HepG2 (cell line): ENCODE data around the gene FBXO2. TPM values are rescaled to one million over a fixed set of nuclear protein-coding genes. Genes with fewer than 3 reads are reported as not detected.

Experiments
- ATAC-seq: fragments of 200-7000 bp; cut with Tn5 transposase; 3 replicates; pipeline ENCODE4 v1.9.1; 2020; ENCODE audit warnings: mild to moderate bottlenecking, moderate library complexity
- BruUV-seq: library from RNA; stranded (reverse); fragments of 400-500 nt; replicated peaks from 2 replicates; lab custom pipeline; 2021; lab: Mats Ljungman, UMichigan
- CTCF ChIA-PET: fragments of 300-600 bp; formaldehyde crosslinking; extraction: SDS; loops from one replicate; lab custom pipeline; 2021; ENCODE audit warnings: low total read pairs, inconsistent platforms, low intra/inter-chr PET ratio; lab: Yijun Ruan, JAX
- POLR2A ChIA-PET: fragments of 350-600 bp; sonication (Branson Sonifier 250); formaldehyde crosslinking; loops from one replicate; lab custom pipeline; 2020; ENCODE audit warnings: antibody characterized with exemption, inconsistent platforms; lab: Yijun Ruan, JAX
- DNase-seq: peaks from one replicate; pipeline ENCODE4 v3.0.0-alpha.2; 2015; ENCODE audit warnings: low spot score
- FAIRE-seq: peaks from 3 replicates; lab custom pipeline; 2011; peaks lifted over from hg19 to GRCh38; lab: Jason Lieb, UNC
- H2AFZ ChIP-seq: one replicate; pipeline ENCODE4 v1.6.1; 2011; ENCODE audit warnings: low read length, inconsistent platforms
- H3K27ac ChIP-seq: fragments of 300-600 bp; 3 replicates; pipeline ENCODE4 v1.8.0; 2011; ENCODE audit warnings: mixed run types, mild to moderate bottlenecking, mixed read lengths, low read length, inconsistent platforms; ENCODE audit not compliant: insufficient read depth; ENCODE audit errors: extremely low read length
- H3K27me3 ChIP-seq, 2 experiments: fragments of 200-600 bp in 1 of 2; 2 replicates in 1 of 2; 3 replicates in 1 of 2; pipeline versions ENCODE4 v1.6.0 to v1.8.0; 2011; ENCODE audit warnings: low read length in 2 of 2, mild to moderate bottlenecking in 2 of 2, moderate library complexity in 2 of 2, inconsistent platforms in 1 of 2; ENCODE audit not compliant: insufficient read depth in 2 of 2, control insufficient read depth in 1 of 2
- H3K36me3 ChIP-seq, 2 experiments: fragments of 200-600 bp in 1 of 2; replicated peaks in 1 of 2; 2 replicates in 1 of 2; 3 replicates in 1 of 2; pipeline versions ENCODE4 v1.5.1 to v1.8.0; 2011; ENCODE audit warnings: low read length in 2 of 2, inconsistent platforms in 1 of 2; ENCODE audit not compliant: insufficient read depth in 2 of 2, control insufficient read depth in 1 of 2
- H3K4me1 ChIP-seq: 2 replicates; pipeline ENCODE4 v1.5.1; 2012; ENCODE audit warnings: low read length, inconsistent platforms; ENCODE audit not compliant: insufficient read depth
- H3K4me2 ChIP-seq: 2 replicates; pipeline ENCODE4 v1.6.0; 2011; ENCODE audit warnings: low read depth, low read length, inconsistent platforms
- H3K4me3 ChIP-seq, 3 experiments: fragments of 200-600 bp in 1 of 3; sonication (generic), shearing (Covaris generic) in 1 of 3; replicated peaks in 1 of 3; 2 replicates each; pipeline ENCODE4 v1.5.1; 2011 to 2016; ENCODE audit warnings: low read length in 3 of 3, inconsistent platforms in 2 of 3, low read depth in 2 of 3, mild to moderate bottlenecking in 2 of 3, control low read depth in 1 of 3, mixed read lengths in 1 of 3; ENCODE audit not compliant: insufficient read depth in 1 of 3
- H3K79me2 ChIP-seq: one replicate; pipeline ENCODE4 v1.6.1; 2011; ENCODE audit warnings: low read length, inconsistent platforms; ENCODE audit not compliant: insufficient read depth
- H3K9ac ChIP-seq: 2 replicates; pipeline ENCODE4 v1.6.0; 2011; ENCODE audit warnings: mild to moderate bottlenecking, low read depth, low read length, inconsistent platforms; ENCODE audit not compliant: insufficient read depth
- H3K9me3 ChIP-seq: 2 replicates; pipeline ENCODE4 v1.5.1; 2012; ENCODE audit warnings: mild to moderate bottlenecking, low read length
- H4K20me1 ChIP-seq: 2 replicates; pipeline ENCODE4 v1.6.0; 2011; ENCODE audit warnings: inconsistent platforms, mild to moderate bottlenecking, low read length, moderate library complexity; ENCODE audit not compliant: insufficient read depth
- AGO2 ChIP-seq: fragments of 200-400 bp; formaldehyde crosslinking; optimal IDR thresholded peaks from 2 replicates; pipeline ENCODE3; 2017; ENCODE audit warnings: mild to moderate bottlenecking, low read depth, low read length, moderate library complexity
- DMAP1 ChIP-seq: IDR thresholded peaks from 2 replicates; pipeline ENCODE4 v1.6.1; 2016
- FOXM1 ChIP-seq: sonication (generic); formaldehyde crosslinking; IDR thresholded peaks from 2 replicates; pipeline ENCODE4 v1.5.0; 2020; ENCODE audit warnings: missing genetic modification reagents
- GATAD2A ChIP-seq: IDR thresholded peaks from 2 replicates; pipeline ENCODE4 v1.6.1; 2016
- HMGA1 ChIP-seq: sonication (generic); formaldehyde crosslinking; conservative IDR thresholded peaks from 2 replicates; pipeline ENCODE4 v1.4.0; 2020; ENCODE audit warnings: missing genetic modification reagents
- HNRNPL ChIP-seq: fragments of 200-400 bp; formaldehyde crosslinking; IDR thresholded peaks from 2 replicates; pipeline ENCODE4 v1.6.1; 2017; ENCODE audit warnings: mild to moderate bottlenecking, low read depth, low read length
- MAFF ChIP-seq: IDR thresholded peaks from 2 replicates; pipeline ENCODE4 v1.6.1; 2011; ENCODE audit warnings: low read depth, low read length, improper control_type of control experiment
- ONECUT2 ChIP-seq: sonication (generic); formaldehyde crosslinking; IDR thresholded peaks from 2 replicates; pipeline ENCODE4 v1.4.0; 2020; ENCODE audit warnings: missing genetic modification reagents
- ZIK1 ChIP-seq: sonication (generic); formaldehyde crosslinking; IDR thresholded peaks from 2 replicates; pipeline ENCODE4 v1.5.0; 2020; ENCODE audit warnings: mild to moderate bottlenecking, low read depth, missing genetic modification reagents, borderline replicate concordance
- ZNF260 ChIP-seq: sonication (generic); formaldehyde crosslinking; IDR thresholded peaks from 2 replicates; pipeline ENCODE4 v1.4.0; 2020; ENCODE audit warnings: missing genetic modification reagents, low read depth, mild to moderate bottlenecking, borderline replicate concordance
- ZNF660 ChIP-seq: sonication (generic); formaldehyde crosslinking; IDR thresholded peaks from 2 replicates; pipeline ENCODE4 v1.5.1; 2020; ENCODE audit warnings: mild to moderate bottlenecking, low read depth, missing genetic modification reagents, borderline replicate concordance
- ZNF7 ChIP-seq: IDR thresholded peaks from 2 replicates; pipeline ENCODE4 v1.6.1; 2016; ENCODE audit warnings: missing biosample characterization, missing genetic modification reagents
- WGBS: methylation state at CpG from one replicate; pipeline ENCODE4 v1.1.6; 2017; ENCODE audit warnings: low lambda C conversion rate; 5-methylcytosine and 5-hydroxymethylcytosine counted together
- in situ Hi-C: cut with HindIII; loops from 2 replicates; pipeline ENCODE4 v1.10.0; 2017; ENCODE audit warnings: low pct_unique_long_range_greater_than_20kb; ENCODE audit not compliant: extremely low pct_ligation_motif_present
- intact Hi-C: fragments of 100-400 bp; cut with micrococcal nuclease; formaldehyde crosslinking; loops from one replicate; pipeline ENCODE4 v1.10.0; 2022; ENCODE audit not compliant: unreplicated experiment
- polyA plus RNA-seq, 8 experiments: library from polyadenylated mRNA; depleted of rRNA in 3 of 8; stranded (reverse) in 7 of 8; unstranded in 1 of 8; fragments of >200 nt; fragmentation: Illumina TruSeq in 4 of 8; extraction: Trizol in 4 of 8; gene quantifications; 2 replicates each; pipeline versions ENCODE4 v1.2.1 to v1.2.3, GENCODE V29; 2011 to 2016; ENCODE audit warnings: low read depth in 4 of 8, missing spikeins in 1 of 8, mixed read lengths in 1 of 8; ENCODE audit not compliant: insufficient read depth in 1 of 8
- total RNA-seq, 5 experiments: library from RNA; depleted of rRNA; stranded (reverse); fragments of >200 nt; fragmentation: Illumina TruSeq; extraction: Trizol; gene quantifications; 2 replicates each; pipeline ENCODE4 v1.2.3, GENCODE V29; 2016; ENCODE audit warnings: low read depth in 1 of 5
- TF ChIP-seq, protein P1 (sequence below): IDR thresholded peaks from 2 replicates; pipeline ENCODE4 v1.4.0; 2020; ENCODE audit warnings: mild to moderate bottlenecking, missing genetic modification reagents

The FBXO2 gene
- total and polyA plus RNA-seq, 2 of the 13 experiments (the other 11 are each of a cell fraction or from before 2014, with no cell fraction given), result 79.3 to 112 TPM

DNA sequence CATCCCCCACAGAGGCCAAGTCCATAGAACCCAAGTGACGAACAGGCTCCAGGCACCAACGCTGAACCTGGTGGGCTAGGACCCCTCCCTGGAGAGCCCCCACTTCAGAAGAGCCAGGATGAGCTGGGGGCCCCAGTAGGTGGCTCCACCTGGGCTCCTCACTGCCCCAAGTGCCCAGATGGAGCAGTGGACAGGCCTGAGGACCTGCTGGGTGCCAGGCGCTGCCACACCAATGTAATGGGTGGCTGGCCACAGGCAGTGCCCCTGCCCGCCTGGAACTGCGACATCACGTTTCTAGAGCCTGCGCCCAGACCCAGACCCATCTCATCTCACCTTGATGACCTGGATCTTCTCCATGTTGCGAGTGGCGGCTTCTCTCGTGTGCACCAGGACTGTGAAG, 21.1 kb upstream of the FBXO2 start:
- CTCF ChIA-PET, result no interaction called here
- POLR2A ChIA-PET, result no interaction called here

DNA sequence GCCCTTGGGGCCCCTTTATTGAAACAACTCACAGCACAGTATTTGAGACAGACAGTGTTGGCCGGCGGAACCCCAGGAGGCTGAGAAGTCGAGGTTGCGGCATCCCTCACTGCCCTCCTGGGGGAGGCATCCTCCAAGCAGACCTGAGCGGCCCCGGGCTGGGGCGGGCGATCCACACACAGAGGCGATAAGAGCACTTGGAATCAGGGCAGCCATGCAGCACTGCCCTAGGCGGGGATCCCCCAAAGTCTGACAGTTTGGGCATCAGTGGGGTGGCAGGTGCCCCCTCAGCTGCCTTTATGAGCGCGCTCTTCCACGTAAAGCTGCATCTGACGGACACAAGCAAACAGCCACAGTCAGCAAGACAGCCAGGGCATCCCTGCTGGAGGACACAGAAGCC, 20.3 kb upstream of the FBXO2 start:
- DNase-seq (no peak), FAIRE-seq (no peak), ATAC-seq (no peak)
- Histone ChIP-seq H3K4me1 (peaks cover 34% of the 10 kb centered on the region), H3K36me3 (peaks cover 11 to 40% of the 10 kb centered on the region in 2 experiments), H2AFZ (no peak overlapping the region), H3K4me2 (no peak overlapping the region), H4K20me1 (no peaks in the 10 kb centered on the region), H3K27me3 (no peaks in the 10 kb centered on the region), H3K9me3 (no peaks in the 10 kb centered on the region), H3K9ac (no peak overlapping the region), H3K79me2 (no peaks in the 10 kb centered on the region), H3K4me3 (no peak overlapping the region), H3K27ac (no peak overlapping the region)
- WGBS, result 90% methylated on average over 2 of the region's 14 CpGs
- no TSS peak for BruUV-seq
- ChIA-PET POLR2A (no interaction called here), CTCF (no interaction called here)
- TF ChIP-seq HNRNPL (0 out of 2 replicates have a peak, but pooled peaks have one; percentile 22), ZNF7 (CRISPR knock-in tag) (no peak), AGO2 (peak; percentile 31), HMGA1 (CRISPR knock-in tag) (no peak), ZIK1 (CRISPR knock-in tag) (no peak), DMAP1 (CRISPR knock-in tag) (no peak), ZNF660 (CRISPR knock-in tag) (no peak), MAFF (no peak), ZNF260 (no peak)
- in situ Hi-C loops (no loop called here), intact Hi-C loops (no loop called here)

More for the DNA sequence above, 21.1 kb upstream of the FBXO2 start:
- no peak for FAIRE-seq
- no peak overlapping the region for H3K4me2 ChIP-seq
- H4K20me1 ChIP-seq, result no peaks in the 10 kb centered on the region
- ATAC-seq, result no peak
- in situ Hi-C loops (no loop called here), intact Hi-C loops (no loop called here)
- no peaks in the 10 kb centered on the region for H3K27me3 ChIP-seq
- peaks cover 11 to 40% of the 10 kb centered on the region in 2 experiments for H3K36me3 ChIP-seq
- no peaks in the 10 kb centered on the region for H3K9me3 ChIP-seq
- TF ChIP-seq FOXM1 (CRISPR knock-in tag), result no peak
- TF ChIP-seq ONECUT2, result no peak
- TF ChIP-seq GATAD2A, result no peak
- TF ChIP-seq, protein P1, sequence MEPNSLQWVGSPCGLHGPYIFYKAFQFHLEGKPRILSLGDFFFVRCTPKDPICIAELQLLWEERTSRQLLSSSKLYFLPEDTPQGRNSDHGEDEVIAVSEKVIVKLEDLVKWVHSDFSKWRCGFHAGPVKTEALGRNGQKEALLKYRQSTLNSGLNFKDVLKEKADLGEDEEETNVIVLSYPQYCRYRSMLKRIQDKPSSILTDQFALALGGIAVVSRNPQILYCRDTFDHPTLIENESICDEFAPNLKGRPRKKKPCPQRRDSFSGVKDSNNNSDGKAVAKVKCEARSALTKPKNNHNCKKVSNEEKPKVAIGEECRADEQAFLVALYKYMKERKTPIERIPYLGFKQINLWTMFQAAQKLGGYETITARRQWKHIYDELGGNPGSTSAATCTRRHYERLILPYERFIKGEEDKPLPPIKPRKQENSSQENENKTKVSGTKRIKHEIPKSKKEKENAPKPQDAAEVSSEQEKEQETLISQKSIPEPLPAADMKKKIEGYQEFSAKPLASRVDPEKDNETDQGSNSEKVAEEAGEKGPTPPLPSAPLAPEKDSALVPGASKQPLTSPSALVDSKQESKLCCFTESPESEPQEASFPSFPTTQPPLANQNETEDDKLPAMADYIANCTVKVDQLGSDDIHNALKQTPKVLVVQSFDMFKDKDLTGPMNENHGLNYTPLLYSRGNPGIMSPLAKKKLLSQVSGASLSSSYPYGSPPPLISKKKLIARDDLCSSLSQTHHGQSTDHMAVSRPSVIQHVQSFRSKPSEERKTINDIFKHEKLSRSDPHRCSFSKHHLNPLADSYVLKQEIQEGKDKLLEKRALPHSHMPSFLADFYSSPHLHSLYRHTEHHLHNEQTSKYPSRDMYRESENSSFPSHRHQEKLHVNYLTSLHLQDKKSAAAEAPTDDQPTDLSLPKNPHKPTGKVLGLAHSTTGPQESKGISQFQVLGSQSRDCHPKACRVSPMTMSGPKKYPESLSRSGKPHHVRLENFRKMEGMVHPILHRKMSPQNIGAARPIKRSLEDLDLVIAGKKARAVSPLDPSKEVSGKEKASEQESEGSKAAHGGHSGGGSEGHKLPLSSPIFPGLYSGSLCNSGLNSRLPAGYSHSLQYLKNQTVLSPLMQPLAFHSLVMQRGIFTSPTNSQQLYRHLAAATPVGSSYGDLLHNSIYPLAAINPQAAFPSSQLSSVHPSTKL (CRISPR knock-in tag), result no peak
- no peak overlapping the region for H3K9ac ChIP-seq
- no peaks in the 10 kb centered on the region for H3K79me2 ChIP-seq
- 97% methylated on average over 5 of the region's 10 CpGs for WGBS
- no peak overlapping the region for H2AFZ ChIP-seq
- BruUV-seq, result no TSS peak
- H3K4me1 ChIP-seq, result peaks cover 41% of the 10 kb centered on the region
- H3K4me3 ChIP-seq, result no peak overlapping the region
- no peak for DNase-seq
- no peak overlapping the region for H3K27ac ChIP-seq
